Natural killer cell (primary cell): ENCODE data around the gene CAPS. TPM values are rescaled to one million over a fixed set of nuclear protein-coding genes. Genes with fewer than 3 reads are reported as not detected.
A peak's percentile ranks its signal among the peaks of the same experiment; 100 is the strongest.

ENCODE experiments used
- ATAC-seq, 3 donors: fragments of 150-1000 bp in 2 of 3; fragments of 200-7000 bp in 1 of 3; cut with Tn5 transposase; 1 replicate in 1 of 3; 2 replicates in 2 of 3; pipeline ENCODE4 v1.10.0; 2021; ENCODE audit warnings: mild to moderate bottlenecking in 2 of 3, moderate library complexity in 2 of 3
- DNase-seq, 2 donors: peaks; one replicate each; pipeline versions ENCODE4 v3.0.0 to v3.0.0-alpha.2; 2013 to 2021; ENCODE audit warnings: mixed read lengths in 1 of 2
- H3K27ac ChIP-seq: one replicate; pipeline ENCODE4 v1.5.1; 2013; ENCODE audit warnings: mild to moderate bottlenecking, low read length
- H3K27me3 ChIP-seq: one replicate; pipeline ENCODE4 v1.6.1; 2013; ENCODE audit warnings: low read length; ENCODE audit not compliant: control insufficient read depth, insufficient read depth
- H3K36me3 ChIP-seq: one replicate; pipeline ENCODE4 v1.6.1; 2013; ENCODE audit warnings: low read length; ENCODE audit not compliant: control insufficient read depth, insufficient read depth
- H3K4me1 ChIP-seq: one replicate; pipeline ENCODE4 v1.6.1; 2013; ENCODE audit warnings: low read length; ENCODE audit not compliant: control insufficient read depth, insufficient read depth
- H3K4me3 ChIP-seq: one replicate; pipeline ENCODE4 v1.5.1; 2013; ENCODE audit warnings: low read length
- H3K9me3 ChIP-seq: one replicate; pipeline ENCODE4 v1.6.1; 2013; ENCODE audit warnings: low read length; ENCODE audit not compliant: control insufficient read depth, insufficient read depth
- H3K27ac Mint-ChIP-seq, 2 donors: one replicate each; pipeline ENCODE4 v1.8.0; 2022; ENCODE audit warnings: mild to moderate bottlenecking in 2 of 2, mixed read lengths in 2 of 2, moderate library complexity in 1 of 2
- H3K27me3 Mint-ChIP-seq, 2 donors: one replicate each; pipeline ENCODE4 v1.8.0; 2022; ENCODE audit warnings: low read depth in 2 of 2, mixed read lengths in 2 of 2
- H3K36me3 Mint-ChIP-seq: one replicate; pipeline ENCODE4 v1.8.0; 2022; ENCODE audit warnings: mixed read lengths
- H3K4me1 Mint-ChIP-seq, 2 donors: one replicate each; pipeline ENCODE4 v1.8.0; 2022; ENCODE audit warnings: mixed read lengths in 2 of 2
- H3K4me3 Mint-ChIP-seq: one replicate; pipeline ENCODE4 v1.8.0; 2022; ENCODE audit warnings: mild to moderate bottlenecking, moderate library complexity, mixed read lengths
- H3K9me3 Mint-ChIP-seq, 2 donors: one replicate each; pipeline ENCODE4 v1.8.0; 2022; ENCODE audit warnings: mixed read lengths in 2 of 2
- WGBS: methylation state at CpG from one replicate; pipeline ENCODE4 v1.1.7; 2013; ENCODE audit warnings: missing lambda C conversion rate; ENCODE audit not compliant: insufficient coverage; 5-methylcytosine and 5-hydroxymethylcytosine counted together
- intact Hi-C: fragments of 100-400 bp; cut with micrococcal nuclease; formaldehyde crosslinking; loops from one replicate; pipeline ENCODE4 v1.14.2; 2022
- total RNA-seq, 4 donors: library from RNA; stranded (reverse); fragments of 120-200 nt in 1 of 4; gene quantifications; one replicate each; pipeline versions ENCODE4 v1.2.3 to v1.2.4, GENCODE V29; 2013 to 2022
- TF ChIP-seq, protein P1 (sequence below): fragments of 200-600 bp; IDR thresholded peaks from one replicate; pipeline ENCODE4 v1.8.0; 2022; ENCODE audit warnings: antibody characterized with exemption

CAPS gene
- total RNA-seq, 3 donors from 2014 or later (not counting 1 experiment from before 2014, with no cell fraction given), result 34.0 to 41.6 (median 38.3) TPM

DNA sequence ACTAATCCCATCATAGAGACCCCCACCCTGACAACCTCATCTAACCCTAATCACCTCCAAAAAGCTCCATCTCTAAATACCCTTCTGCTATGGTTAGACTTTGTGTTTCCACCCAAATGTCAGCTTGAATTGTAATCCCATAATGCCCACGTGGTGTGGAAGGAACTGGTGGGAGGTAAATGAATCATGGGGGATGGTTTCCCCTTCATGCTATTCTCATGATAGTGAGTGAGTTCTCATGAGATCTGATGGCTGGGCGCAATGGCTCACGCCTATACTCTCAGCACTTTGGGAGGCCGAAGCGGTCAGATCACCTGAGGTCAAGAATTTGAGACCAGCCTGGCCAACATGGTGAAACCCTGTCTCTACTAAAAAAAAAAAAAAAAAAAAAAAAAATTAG lies 6.8 kb upstream of the CAPS start:
- no peaks in the 10 kb centered on the region for H3K27me3 Mint-ChIP-seq
- DNase-seq, result no peak
- Histone ChIP-seq H3K36me3 (peaks cover 7% of the 10 kb centered on the region), H3K27ac (no peak overlapping the region), H3K9me3 (no peaks in the 10 kb centered on the region), H3K4me1 (peaks cover 33% of the 10 kb centered on the region), H3K4me3 (no peak overlapping the region), H3K27me3 (no peaks in the 10 kb centered on the region)
- WGBS, result 78% methylated on average over 3 of the region's 5 CpGs
- H3K4me3 Mint-ChIP-seq, result peak overlapping the region; percentile 11
- intact Hi-C loops, result no loop called here
- peaks cover 17 to 29% of the 10 kb centered on the region in 2 donors for H3K4me1 Mint-ChIP-seq
- H3K27ac Mint-ChIP-seq, result no peak overlapping the region
- no peaks in the 10 kb centered on the region for H3K9me3 Mint-ChIP-seq
- H3K36me3 Mint-ChIP-seq, result no peaks in the 10 kb centered on the region
- ATAC-seq, result no peak
- TF ChIP-seq, protein P1, sequence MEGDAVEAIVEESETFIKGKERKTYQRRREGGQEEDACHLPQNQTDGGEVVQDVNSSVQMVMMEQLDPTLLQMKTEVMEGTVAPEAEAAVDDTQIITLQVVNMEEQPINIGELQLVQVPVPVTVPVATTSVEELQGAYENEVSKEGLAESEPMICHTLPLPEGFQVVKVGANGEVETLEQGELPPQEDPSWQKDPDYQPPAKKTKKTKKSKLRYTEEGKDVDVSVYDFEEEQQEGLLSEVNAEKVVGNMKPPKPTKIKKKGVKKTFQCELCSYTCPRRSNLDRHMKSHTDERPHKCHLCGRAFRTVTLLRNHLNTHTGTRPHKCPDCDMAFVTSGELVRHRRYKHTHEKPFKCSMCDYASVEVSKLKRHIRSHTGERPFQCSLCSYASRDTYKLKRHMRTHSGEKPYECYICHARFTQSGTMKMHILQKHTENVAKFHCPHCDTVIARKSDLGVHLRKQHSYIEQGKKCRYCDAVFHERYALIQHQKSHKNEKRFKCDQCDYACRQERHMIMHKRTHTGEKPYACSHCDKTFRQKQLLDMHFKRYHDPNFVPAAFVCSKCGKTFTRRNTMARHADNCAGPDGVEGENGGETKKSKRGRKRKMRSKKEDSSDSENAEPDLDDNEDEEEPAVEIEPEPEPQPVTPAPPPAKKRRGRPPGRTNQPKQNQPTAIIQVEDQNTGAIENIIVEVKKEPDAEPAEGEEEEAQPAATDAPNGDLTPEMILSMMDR, result no peak

DNA sequence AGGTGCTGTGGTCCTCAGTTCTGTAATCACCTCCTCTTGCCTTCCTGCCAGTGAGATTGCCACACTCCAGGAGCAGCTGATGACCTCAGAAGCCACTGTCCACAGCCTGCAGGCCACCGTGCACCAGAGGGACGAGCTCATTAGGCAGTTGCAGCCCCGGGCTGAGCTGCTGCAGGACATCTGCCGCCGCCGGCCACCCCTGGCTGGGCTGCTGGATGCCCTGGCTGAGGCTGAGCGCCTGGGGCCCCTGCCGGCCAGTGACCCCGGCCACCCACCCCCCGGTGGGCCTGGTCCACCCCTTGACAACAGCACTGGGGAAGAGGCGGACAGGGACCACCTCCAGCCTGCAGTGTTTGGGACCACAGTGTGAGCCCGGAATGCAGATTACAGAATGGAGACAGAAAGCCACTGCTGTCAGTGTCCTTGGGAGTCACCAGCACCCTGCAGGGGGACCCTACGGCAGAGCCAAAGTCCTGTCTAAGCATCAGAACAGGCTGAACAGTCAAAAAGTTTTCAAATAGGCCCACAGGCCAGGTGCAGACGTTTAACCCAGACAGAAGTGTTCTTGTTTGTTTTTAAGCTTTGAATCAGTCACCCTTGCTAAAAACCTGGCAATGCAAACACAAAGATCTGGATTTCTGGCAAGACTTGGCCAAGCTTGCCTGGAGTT lies 5.1 kb upstream of the CAPS start:
- Histone ChIP-seq H3K4me3 (no peak overlapping the region), H3K36me3 (peaks cover 10% of the 10 kb centered on the region), H3K4me1 (peaks cover 18% of the 10 kb centered on the region), H3K27ac (no peak overlapping the region), H3K9me3 (no peaks in the 10 kb centered on the region), H3K27me3 (no peaks in the 10 kb centered on the region)
- Mint-ChIP-seq H3K27ac (no peak overlapping the region), H3K36me3 (no peaks in the 10 kb centered on the region), H3K9me3 (no peaks in the 10 kb centered on the region), H3K4me3 (no peak overlapping the region), H3K4me1 (peaks cover 6 to 18% of the 10 kb centered on the region in 2 donors), H3K27me3 (no peaks in the 10 kb centered on the region)
- intact Hi-C loops, result no loop called here
- WGBS, result 92% methylated on average over 14 of the region's 14 CpGs
- no peak for ATAC-seq
- no peak for DNase-seq
- TF ChIP-seq, protein P1, result no peak

DNA sequence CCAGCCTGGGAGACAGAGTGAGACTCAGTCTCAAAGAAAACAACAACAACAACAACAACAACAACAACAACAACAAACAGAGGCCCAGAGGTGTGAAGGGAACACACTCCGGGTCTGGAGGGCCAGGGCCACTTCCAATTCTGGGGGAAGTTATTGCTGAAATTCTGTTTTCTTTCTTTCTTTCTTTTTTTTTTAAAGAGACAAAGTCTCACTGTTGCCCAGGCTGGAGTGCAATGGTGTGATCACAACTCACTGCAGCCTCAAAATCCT lies 3.5 kb upstream of the CAPS start:
- Mint-ChIP-seq H3K36me3 (no peaks in the 10 kb centered on the region), H3K27me3 (no peaks in the 10 kb centered on the region), H3K4me3 (no peak overlapping the region), H3K27ac (no peak overlapping the region), H3K4me1 (peaks cover 5 to 6% of the 10 kb centered on the region in 2 donors), H3K9me3 (no peaks in the 10 kb centered on the region)
- no CpG with 5 or more reads among the region's 1 CpG for WGBS
- Histone ChIP-seq H3K4me3 (no peak overlapping the region), H3K9me3 (no peaks in the 10 kb centered on the region), H3K27ac (no peak overlapping the region), H3K36me3 (peaks cover 17% of the 10 kb centered on the region), H3K4me1 (peaks cover 8% of the 10 kb centered on the region), H3K27me3 (no peaks in the 10 kb centered on the region)
- no peak for DNase-seq
- TF ChIP-seq, protein P1, result no peak
- intact Hi-C loops, result no loop called here
- ATAC-seq, result no peak

DNA sequence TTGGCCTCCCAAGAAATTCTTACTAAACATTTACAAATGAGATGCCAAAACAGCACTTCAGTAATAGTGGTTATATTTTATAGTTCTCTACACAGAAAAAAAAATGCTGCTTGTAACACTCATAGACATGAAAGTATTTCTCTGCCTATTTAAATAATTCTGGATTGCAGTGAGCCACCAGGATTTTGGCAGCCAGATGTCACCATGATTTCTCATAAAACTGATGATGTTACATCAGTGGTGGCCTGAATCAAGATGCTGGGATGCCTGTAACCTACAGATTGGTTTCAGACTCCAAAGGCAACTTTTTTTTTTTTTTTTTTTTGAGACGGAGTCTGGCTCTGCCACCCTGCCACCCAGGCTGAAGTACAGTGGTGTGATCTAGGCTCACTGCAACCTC lies 2.7 kb upstream of the CAPS start:
- TF ChIP-seq, protein P1, result no peak
- Histone ChIP-seq H3K36me3 (peaks cover 23% of the 10 kb centered on the region), H3K27me3 (no peaks in the 10 kb centered on the region), H3K4me1 (peaks cover under 1% of the 10 kb centered on the region), H3K9me3 (no peaks in the 10 kb centered on the region), H3K27ac (no peak overlapping the region), H3K4me3 (no peak overlapping the region)
- no peak overlapping the region for H3K27ac Mint-ChIP-seq
- ATAC-seq, result no peak
- no peaks in the 10 kb centered on the region for H3K9me3 Mint-ChIP-seq
- 89% methylated on average over 1 of the region's 1 CpG for WGBS
- peaks cover 3% of the 10 kb centered on the region in 2 donors for H3K4me1 Mint-ChIP-seq
- H3K36me3 Mint-ChIP-seq, result no peaks in the 10 kb centered on the region
- no peak for DNase-seq
- H3K27me3 Mint-ChIP-seq, result no peaks in the 10 kb centered on the region
- H3K4me3 Mint-ChIP-seq, result no peak overlapping the region
- intact Hi-C loops, result no loop called here
